Breast epithelium (tissue), 3 donors: ENCODE data around the gene COL5A1.

Experiments
- CTCF ChIP-seq, 3 donors: fragments of 450-650 bp; IDR thresholded peaks; one replicate each; pipeline ENCODE4 v1.5.1; 2016 to 2017; ENCODE audit warnings: antibody characterized with exemption in 3 of 3, mild to moderate bottlenecking in 3 of 3, moderate library complexity in 3 of 3
- POLR2A ChIP-seq: fragments of 450-650 bp; IDR thresholded peaks from one replicate; pipeline ENCODE4 v1.6.1; 2016; ENCODE audit warnings: antibody characterized with exemption, mild to moderate bottlenecking, moderate library complexity
- POLR2AphosphoS5 ChIP-seq, 3 donors: sonication (generic); formaldehyde crosslinking; IDR thresholded peaks; one replicate each; pipeline ENCODE4 v1.6.1; 2017; ENCODE audit warnings: antibody characterized with exemption in 3 of 3

GRCh38 chr9:134871697-134872340, 230.2 kb downstream of the COL5A1 start:
- TF ChIP-seq CTCF (IDR thresholded peaks at IDR 0.05) = no peak
- no peak for TF ChIP-seq POLR2A
- TF ChIP-seq POLR2AphosphoS5 (IDR thresholded peaks at IDR 0.05) = no peak
